Type B pancreatic cell (in vitro differentiated cells): ENCODE measurements around the gene CUL3. TPM values are rescaled to one million over a fixed set of nuclear protein-coding genes. Genes with fewer than 3 reads are reported as not detected.

Experiments
- DNase-seq: peaks from one replicate; pipeline ENCODE4 v3.0.0; 2021; ENCODE audit warnings: mixed read lengths; ENCODE audit not compliant: unreplicated experiment; ENCODE audit errors: extremely low spot score
- H3K27ac Mint-ChIP-seq: 2 replicates; pipeline ENCODE4 v1.8.0; 2021; ENCODE audit warnings: mild to moderate bottlenecking, mixed read lengths
- H3K27me3 Mint-ChIP-seq: 2 replicates; pipeline ENCODE4 v1.8.0; 2021; ENCODE audit warnings: mixed read lengths
- H3K36me3 Mint-ChIP-seq: 2 replicates; pipeline ENCODE4 v1.8.0; 2021; ENCODE audit warnings: mixed read lengths
- H3K4me1 Mint-ChIP-seq: one replicate; pipeline ENCODE4 v1.8.0; 2021; ENCODE audit warnings: mixed read lengths; ENCODE audit not compliant: unreplicated experiment
- H3K4me3 Mint-ChIP-seq: 2 replicates; pipeline ENCODE4 v1.8.0; 2021; ENCODE audit warnings: mild to moderate bottlenecking, mixed read lengths
- H3K9me3 Mint-ChIP-seq: 2 replicates; pipeline ENCODE4 v1.8.0; 2021; ENCODE audit warnings: mixed read lengths
- total RNA-seq: library from RNA; stranded (reverse); gene quantifications from 2 replicates; pipeline ENCODE4 v1.2.1, GENCODE V29; 2021; ENCODE audit warnings: low replicate concordance
- TF ChIP-seq, protein P1 (sequence below): fragments of 200-600 bp; sonication (generic); conservative IDR thresholded peaks from 2 replicates; pipeline ENCODE4 v1.5.0; 2021; ENCODE audit warnings: antibody characterized with exemption, mild to moderate bottlenecking

Gene CUL3
- total RNA-seq, 1 donor from 2014 or later: 87.2 TPM

DNA sequence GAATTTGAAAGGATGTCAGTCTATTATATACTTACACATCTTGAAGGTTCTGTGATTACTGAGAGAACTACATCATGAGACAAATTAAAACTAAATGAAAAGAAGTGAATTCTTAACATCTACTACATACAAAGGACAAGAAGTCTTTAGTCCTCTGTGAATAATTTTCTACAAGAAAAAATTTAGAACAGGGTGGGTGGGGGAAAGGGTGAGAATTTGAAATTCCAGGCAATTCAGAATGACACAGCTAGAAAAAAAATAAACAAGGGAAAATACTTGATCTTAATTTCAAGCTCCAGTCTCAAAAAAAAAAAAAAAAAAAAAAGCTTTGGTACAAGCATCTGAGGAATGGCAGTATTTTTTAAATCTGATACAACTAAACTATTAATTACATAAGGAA is 15.5 kb downstream of the CUL3 start:
- no peak for DNase-seq
- TF ChIP-seq, protein P1, sequence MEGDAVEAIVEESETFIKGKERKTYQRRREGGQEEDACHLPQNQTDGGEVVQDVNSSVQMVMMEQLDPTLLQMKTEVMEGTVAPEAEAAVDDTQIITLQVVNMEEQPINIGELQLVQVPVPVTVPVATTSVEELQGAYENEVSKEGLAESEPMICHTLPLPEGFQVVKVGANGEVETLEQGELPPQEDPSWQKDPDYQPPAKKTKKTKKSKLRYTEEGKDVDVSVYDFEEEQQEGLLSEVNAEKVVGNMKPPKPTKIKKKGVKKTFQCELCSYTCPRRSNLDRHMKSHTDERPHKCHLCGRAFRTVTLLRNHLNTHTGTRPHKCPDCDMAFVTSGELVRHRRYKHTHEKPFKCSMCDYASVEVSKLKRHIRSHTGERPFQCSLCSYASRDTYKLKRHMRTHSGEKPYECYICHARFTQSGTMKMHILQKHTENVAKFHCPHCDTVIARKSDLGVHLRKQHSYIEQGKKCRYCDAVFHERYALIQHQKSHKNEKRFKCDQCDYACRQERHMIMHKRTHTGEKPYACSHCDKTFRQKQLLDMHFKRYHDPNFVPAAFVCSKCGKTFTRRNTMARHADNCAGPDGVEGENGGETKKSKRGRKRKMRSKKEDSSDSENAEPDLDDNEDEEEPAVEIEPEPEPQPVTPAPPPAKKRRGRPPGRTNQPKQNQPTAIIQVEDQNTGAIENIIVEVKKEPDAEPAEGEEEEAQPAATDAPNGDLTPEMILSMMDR: no peak
- no peak overlapping the region for H3K4me3 Mint-ChIP-seq
- H3K4me1 Mint-ChIP-seq: peaks cover 37% of the 10 kb centered on the region
- peaks cover 29% of the 10 kb centered on the region for H3K36me3 Mint-ChIP-seq
- no peaks in the 10 kb centered on the region for H3K27me3 Mint-ChIP-seq
- H3K9me3 Mint-ChIP-seq: peaks cover 9% of the 10 kb centered on the region
- no peak overlapping the region for H3K27ac Mint-ChIP-seq

DNA sequence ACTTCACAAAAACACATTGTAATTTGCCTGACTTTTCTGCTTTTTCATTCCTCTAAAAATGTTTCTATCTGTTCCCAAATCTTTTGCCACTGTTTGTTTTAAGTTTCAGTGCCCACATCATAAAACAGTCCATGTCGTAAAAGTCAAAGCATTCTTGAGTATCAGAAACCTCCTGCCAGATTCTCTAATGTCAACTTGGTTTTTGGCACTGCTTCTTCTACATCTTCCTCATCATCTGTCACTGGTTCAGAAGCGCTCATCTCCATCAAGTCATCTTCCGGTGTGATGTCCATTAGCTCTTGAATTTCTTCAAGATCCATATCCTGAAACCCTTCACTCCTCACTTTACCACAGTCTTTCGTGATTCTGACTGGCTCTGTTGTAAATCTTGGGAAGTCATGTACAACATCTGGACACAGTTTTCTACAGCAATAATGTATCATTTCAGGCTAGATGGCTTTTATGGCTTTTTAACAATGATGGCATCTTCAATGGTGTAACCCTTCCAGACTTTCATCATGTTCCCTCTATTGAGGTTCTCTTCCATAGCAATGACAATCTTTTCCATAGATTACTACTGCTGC is 19.6 kb downstream of the CUL3 start:
- TF ChIP-seq, protein P1: no peak
- H3K36me3 Mint-ChIP-seq: peaks cover 39% of the 10 kb centered on the region
- H3K4me3 Mint-ChIP-seq: no peak overlapping the region
- peaks cover 18% of the 10 kb centered on the region for H3K9me3 Mint-ChIP-seq
- DNase-seq: no peak
- H3K27me3 Mint-ChIP-seq: no peaks in the 10 kb centered on the region
- H3K27ac Mint-ChIP-seq: no peak overlapping the region
- peaks cover 25% of the 10 kb centered on the region for H3K4me1 Mint-ChIP-seq

DNA sequence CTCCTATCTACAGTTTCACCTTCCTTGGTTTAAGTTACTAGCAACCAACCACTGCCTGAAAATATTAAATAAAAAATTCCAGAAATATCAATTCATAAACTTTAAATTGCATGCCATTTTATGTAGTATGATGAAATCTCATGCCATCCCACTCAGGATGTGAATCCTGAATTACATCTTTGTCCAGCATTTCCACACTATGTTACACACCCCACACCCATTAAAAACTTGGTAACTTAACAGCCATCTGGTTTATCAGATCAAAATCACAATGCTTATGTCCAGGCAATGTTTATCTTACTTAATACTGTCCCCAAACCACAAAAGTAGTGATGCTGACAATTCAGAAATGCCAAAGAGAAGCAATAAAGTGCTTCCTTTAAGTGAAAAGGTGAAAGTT is 21.6 kb downstream of the CUL3 start:
- H3K4me1 Mint-ChIP-seq: peaks cover 18% of the 10 kb centered on the region
- H3K36me3 Mint-ChIP-seq: peaks cover 39% of the 10 kb centered on the region
- H3K27ac Mint-ChIP-seq: no peak overlapping the region
- no peak for DNase-seq
- TF ChIP-seq, protein P1: no peak
- H3K4me3 Mint-ChIP-seq: peak overlapping the region; percentile 29
- no peaks in the 10 kb centered on the region for H3K27me3 Mint-ChIP-seq
- peaks cover 18% of the 10 kb centered on the region for H3K9me3 Mint-ChIP-seq

DNA sequence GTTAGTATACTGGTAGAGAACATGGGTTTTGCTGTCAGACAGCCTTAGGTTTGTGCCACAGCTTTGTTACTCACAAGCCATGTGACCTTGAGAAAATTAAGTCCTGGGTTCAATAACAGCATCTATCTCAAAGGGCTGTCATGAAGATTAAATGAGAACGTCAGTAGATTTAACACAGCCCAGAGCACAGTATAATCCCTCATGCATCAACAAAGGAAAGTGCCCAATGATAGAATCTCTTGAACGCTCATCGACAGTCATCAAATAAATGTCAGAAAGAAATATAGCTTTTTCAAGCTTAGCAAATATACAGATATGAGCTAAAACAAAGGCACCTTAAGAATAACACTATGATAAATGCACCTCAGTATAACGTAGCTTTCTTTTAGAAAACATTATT is 22.3 kb downstream of the CUL3 start:
- DNase-seq: no peak
- Mint-ChIP-seq H3K4me3 (no peak overlapping the region), H3K27me3 (no peaks in the 10 kb centered on the region), H3K4me1 (peaks cover 15% of the 10 kb centered on the region), H3K27ac (no peak overlapping the region), H3K36me3 (peaks cover 41% of the 10 kb centered on the region), H3K9me3 (peaks cover 15% of the 10 kb centered on the region)
- TF ChIP-seq, protein P1: no peak

DNA sequence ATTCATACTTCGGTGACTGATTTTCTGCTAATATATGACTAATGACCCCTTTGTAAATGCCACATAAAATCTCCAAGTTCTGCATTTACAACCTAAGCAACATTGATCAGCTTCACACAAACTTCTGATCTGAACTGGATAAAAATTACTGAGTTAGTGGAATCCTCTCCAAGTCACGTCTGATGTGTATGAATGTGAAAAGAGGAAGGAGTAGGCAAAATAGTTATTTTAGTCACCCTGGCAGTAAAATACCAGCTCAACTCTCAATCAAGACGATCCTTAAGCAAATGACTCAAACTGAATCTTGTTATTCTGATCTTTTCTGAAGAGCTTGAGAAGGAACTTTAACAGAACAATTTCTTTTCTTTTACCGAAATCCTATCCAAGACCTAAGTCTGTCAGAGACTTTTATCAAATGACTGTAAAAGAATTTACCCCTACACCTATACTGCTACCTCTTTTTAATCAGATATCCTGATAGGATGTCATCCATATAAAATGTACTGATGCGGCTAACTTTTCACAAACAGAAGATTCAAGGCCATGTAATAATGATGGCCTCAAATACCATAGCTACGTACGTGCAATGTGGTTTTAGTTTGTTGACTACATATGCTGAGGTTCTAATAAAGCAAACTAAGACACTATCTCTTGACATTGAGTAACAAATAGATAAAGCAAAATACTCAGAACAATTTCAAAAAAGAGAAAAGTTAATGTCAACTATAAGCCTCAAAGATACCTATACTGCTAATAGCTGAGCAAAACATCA is 23.7 kb downstream of the CUL3 start:
- H3K9me3 Mint-ChIP-seq: peaks cover 13% of the 10 kb centered on the region
- TF ChIP-seq, protein P1: no peak
- H3K27ac Mint-ChIP-seq: no peak overlapping the region
- DNase-seq: no peak
- H3K36me3 Mint-ChIP-seq: peaks cover 32% of the 10 kb centered on the region
- H3K4me3 Mint-ChIP-seq: no peak overlapping the region
- H3K4me1 Mint-ChIP-seq: peaks cover 12% of the 10 kb centered on the region
- no peaks in the 10 kb centered on the region for H3K27me3 Mint-ChIP-seq
